Esophagus muscularis mucosa (tissue), 4 donors: ENCODE results near the gene FBXW11.

Source experiments
- CTCF ChIP-seq, 3 experiments: fragments of 200-600 bp in 2 of 3; fragments of 450-650 bp in 1 of 3; sonication (generic) in 2 of 3; IDR thresholded peaks; one replicate each; pipeline ENCODE4 v1.5.1; 2017 to 2019; ENCODE audit warnings: antibody characterized with exemption in 3 of 3, mild to moderate bottlenecking in 2 of 3, moderate library complexity in 1 of 3
- EP300 ChIP-seq: sonication (generic); formaldehyde crosslinking; IDR thresholded peaks from one replicate; pipeline ENCODE4 v1.6.1; 2017; ENCODE audit warnings: antibody characterized with exemption
- POLR2A ChIP-seq: fragments of 450-650 bp; IDR thresholded peaks from one replicate; pipeline ENCODE4 v1.6.1; 2017; ENCODE audit warnings: antibody characterized with exemption, moderate library complexity, mild to moderate bottlenecking, low read depth
- POLR2AphosphoS5 ChIP-seq, 2 donors: sonication (generic); formaldehyde crosslinking; IDR thresholded peaks; one replicate each; pipeline ENCODE4 v1.6.1; 2017; ENCODE audit warnings: antibody characterized with exemption in 2 of 2

- TF ChIP-seq POLR2AphosphoS5 (IDR thresholded peaks at IDR 0.05) (no peak), POLR2A (no peak), CTCF (IDR thresholded peaks at IDR 0.05) (no peak), EP300 (no peak)
These were observed 145.1 kb downstream of the FBXW11 start for GRCh38 chr5:171861381-171861780.
